ENCODE results near the gene ASIC2.
A peak's percentile ranks its signal among the peaks of the same experiment; 100 is the strongest.

The ASIC2 gene

DNA sequence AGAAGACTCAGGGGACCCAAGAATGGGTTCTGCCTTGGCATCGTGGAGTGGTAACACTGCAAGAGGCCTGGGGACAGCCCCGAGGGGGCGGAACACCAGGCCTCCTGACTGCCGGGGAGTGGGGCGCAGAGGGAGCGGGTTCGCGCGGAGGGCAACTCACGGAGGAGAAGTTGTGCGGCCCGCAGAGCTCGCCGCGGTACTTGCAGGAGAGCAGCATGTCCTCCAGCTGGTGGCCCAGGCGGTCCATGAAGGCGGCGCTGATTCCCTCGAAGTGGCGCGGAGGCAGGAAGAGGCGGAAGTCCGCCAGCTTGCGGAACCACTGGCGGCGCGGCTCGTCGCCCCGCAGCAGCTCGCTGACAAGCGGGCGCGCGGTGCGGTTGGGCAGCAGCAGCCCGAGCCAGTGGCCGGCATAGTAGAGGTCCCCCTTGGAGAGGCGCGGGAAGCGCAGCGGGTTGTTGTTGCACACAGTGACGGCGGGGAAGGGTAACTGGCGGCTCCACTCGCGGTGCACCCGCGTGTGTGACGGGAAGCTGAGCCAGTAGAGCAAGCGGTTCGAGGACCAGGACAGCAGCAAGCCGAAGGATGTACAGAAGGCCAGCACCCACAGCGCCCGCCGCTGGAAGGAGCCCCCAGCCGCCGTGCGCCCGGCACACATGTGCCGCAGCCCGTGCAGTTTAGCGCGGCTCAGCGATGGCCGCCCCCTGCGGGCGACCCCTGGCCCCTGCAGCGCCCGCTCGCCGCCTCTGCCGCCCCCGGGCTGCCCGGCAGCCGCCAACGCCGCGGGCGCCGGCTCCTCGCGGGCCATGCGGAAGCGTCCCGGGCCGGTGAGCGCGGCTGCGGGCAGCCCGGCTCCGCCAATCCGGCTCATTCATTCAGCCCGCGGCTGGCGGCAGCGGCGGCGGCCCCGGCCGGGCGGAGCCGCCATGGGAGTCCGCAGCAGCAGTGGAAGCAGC lies 1.6 kb downstream of the ASIC2 start:
- no peak overlapping the region for H3K4me3 ChIP-seq (ENCODE audit: low read depth, low read length)
- DNase-seq (ENCODE audit: low read depth): no peak
- TF ChIP-seq, protein P1, sequence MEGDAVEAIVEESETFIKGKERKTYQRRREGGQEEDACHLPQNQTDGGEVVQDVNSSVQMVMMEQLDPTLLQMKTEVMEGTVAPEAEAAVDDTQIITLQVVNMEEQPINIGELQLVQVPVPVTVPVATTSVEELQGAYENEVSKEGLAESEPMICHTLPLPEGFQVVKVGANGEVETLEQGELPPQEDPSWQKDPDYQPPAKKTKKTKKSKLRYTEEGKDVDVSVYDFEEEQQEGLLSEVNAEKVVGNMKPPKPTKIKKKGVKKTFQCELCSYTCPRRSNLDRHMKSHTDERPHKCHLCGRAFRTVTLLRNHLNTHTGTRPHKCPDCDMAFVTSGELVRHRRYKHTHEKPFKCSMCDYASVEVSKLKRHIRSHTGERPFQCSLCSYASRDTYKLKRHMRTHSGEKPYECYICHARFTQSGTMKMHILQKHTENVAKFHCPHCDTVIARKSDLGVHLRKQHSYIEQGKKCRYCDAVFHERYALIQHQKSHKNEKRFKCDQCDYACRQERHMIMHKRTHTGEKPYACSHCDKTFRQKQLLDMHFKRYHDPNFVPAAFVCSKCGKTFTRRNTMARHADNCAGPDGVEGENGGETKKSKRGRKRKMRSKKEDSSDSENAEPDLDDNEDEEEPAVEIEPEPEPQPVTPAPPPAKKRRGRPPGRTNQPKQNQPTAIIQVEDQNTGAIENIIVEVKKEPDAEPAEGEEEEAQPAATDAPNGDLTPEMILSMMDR (IDR thresholded peaks at IDR 0.05; ENCODE audit: control insufficient read depth, extremely low read depth, insufficient read depth): no peak

DNA sequence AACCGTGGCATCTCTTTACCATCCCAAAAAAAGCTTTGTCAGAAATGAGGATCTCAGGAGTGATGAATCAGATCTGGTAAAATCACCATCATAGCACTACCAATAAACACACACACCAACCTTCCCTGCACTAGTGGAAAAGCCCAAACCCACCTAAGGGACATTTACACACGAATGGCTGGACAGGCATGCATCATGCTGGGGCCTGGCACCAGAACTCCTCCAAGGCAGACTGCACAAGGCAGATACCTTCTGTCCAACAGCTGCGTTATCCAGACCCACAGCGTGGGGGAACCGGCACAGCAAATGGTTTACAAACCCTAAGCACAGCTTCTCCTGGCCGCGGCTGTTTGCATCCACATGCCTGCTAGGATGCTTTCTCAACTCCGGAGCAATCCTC lies 2.8 kb downstream of the ASIC2 start:
- DNase-seq (ENCODE audit: low read depth): no peak
- TF ChIP-seq, protein P1 (IDR thresholded peaks at IDR 0.05; ENCODE audit: control insufficient read depth, extremely low read depth, insufficient read depth): no peak
- no peak overlapping the region for H3K4me3 ChIP-seq (ENCODE audit: low read depth, low read length)

DNA sequence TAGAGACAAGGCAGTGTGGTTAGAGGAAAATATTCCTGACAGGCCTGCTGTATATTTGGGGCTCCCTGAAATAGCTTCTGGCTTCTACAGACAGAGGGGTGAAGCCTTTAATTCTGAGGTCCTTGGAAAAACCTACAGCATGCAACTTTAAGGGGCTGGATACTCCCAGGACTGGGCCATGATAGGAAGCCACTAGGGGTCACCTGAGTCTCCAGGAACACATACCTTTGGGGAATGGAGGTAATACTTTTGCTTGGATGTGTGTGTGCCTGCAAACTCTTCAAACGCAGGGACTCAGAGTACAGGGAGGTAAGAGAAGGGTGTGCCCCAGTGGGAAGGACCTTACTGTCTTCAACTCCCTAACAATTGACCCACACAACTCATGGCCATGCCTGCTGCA lies 4.1 kb downstream of the ASIC2 start:
- H3K4me3 ChIP-seq (ENCODE audit: low read depth, low read length): no peak overlapping the region
- DNase-seq (ENCODE audit: low read depth): no peak
- TF ChIP-seq, protein P1 (IDR thresholded peaks at IDR 0.05; ENCODE audit: control insufficient read depth, extremely low read depth, insufficient read depth): peak; percentile 28; the same call in 1 of the 2 replicates

- no peak overlapping the region for H3K4me3 ChIP-seq (ENCODE audit: low read depth, low read length)
- DNase-seq (ENCODE audit: low read depth): no peak
- TF ChIP-seq, protein P1 (IDR thresholded peaks at IDR 0.05; ENCODE audit: control insufficient read depth, extremely low read depth, insufficient read depth): no peak
These were observed 5.9 kb downstream of the ASIC2 start for GRCh38 chr17:33287096-33287725.

GRCh38 chr17:33285413-33285812 lies 7.7 kb downstream of the ASIC2 start:
- DNase-seq (ENCODE audit: low read depth): no peak
- TF ChIP-seq, protein P1 (IDR thresholded peaks at IDR 0.05; ENCODE audit: control insufficient read depth, extremely low read depth, insufficient read depth): no peak
- H3K4me3 ChIP-seq (ENCODE audit: low read depth, low read length): no peak overlapping the region

DNA sequence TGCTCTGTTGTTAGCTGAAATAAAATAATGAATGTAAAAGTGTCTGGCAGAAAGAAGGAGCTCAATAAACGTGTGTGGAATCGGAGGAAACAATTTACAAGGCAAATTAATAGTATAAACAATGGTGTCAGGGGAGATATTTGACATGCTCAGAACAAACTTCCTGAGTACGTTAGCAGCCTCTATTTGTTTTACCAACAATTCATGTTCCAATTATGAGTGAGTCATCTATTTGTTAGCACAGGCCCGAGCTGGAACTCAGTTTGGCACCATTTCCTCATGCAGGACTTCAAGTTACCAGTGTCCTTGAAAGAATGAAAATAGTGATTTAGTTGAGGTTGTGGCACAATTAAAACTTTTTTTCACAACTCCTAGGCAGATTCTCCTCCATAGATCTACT lies 9.1 kb downstream of the ASIC2 start:
- DNase-seq (ENCODE audit: low read depth): peak; percentile 96
- TF ChIP-seq, protein P1 (IDR thresholded peaks at IDR 0.05; ENCODE audit: control insufficient read depth, extremely low read depth, insufficient read depth): no peak
- H3K4me3 ChIP-seq (ENCODE audit: low read depth, low read length): no peak overlapping the region

All from LNCaP clone FGC (cell line).